IMR-90 (cell line): Measurements from ENCODE around the gene ZNF200. TPM values are rescaled to one million over a fixed set of nuclear protein-coding genes. Genes with fewer than 3 reads are reported as not detected.
A peak's percentile ranks its signal among the peaks of the same experiment; 100 is the strongest.

Experiments
- ATAC-seq: fragments of 200-7000 bp; cut with Tn5 transposase; 2 replicates; pipeline ENCODE4 v1.9.1; 2020; ENCODE audit warnings: low read depth, mild to moderate bottlenecking, moderate library complexity
- BruUV-seq: library from RNA; stranded (reverse); fragments of 400-500 nt; replicated peaks from 2 replicates; lab custom pipeline; 2021; lab: Mats Ljungman, UMichigan
- CTCF ChIA-PET: fragments of 300-600 bp; formaldehyde crosslinking; extraction: SDS; loops from one replicate; lab custom pipeline; 2021; ENCODE audit warnings: antibody characterized with exemption; lab: Yijun Ruan, JAX
- POLR2A ChIA-PET: fragments of 300-600 bp; sonication (Branson Sonifier 250); formaldehyde crosslinking; loops from one replicate; lab custom pipeline; 2022; ENCODE audit warnings: antibody characterized with exemption; ENCODE audit not compliant: unreplicated experiment; lab: Charles Lee
- DNase-seq: peaks from one replicate; pipeline ENCODE4 v3.0.0; 2013
- H2AFZ ChIP-seq: replicated peaks from 2 replicates; pipeline ENCODE3; 2013; ENCODE audit warnings: low read length, mild to moderate bottlenecking; ENCODE audit not compliant: poor library complexity
- H2AK5ac ChIP-seq: 2 replicates; pipeline ENCODE4 v1.6.1; 2013; ENCODE audit warnings: low read depth, low read length, inconsistent platforms
- H2AK9ac ChIP-seq: replicated peaks from 2 replicates; pipeline ENCODE3; 2013; ENCODE audit warnings: mild to moderate bottlenecking, low read depth, low read length, moderate library complexity; ENCODE audit not compliant: poor library complexity
- H2BK120ac ChIP-seq: 2 replicates; pipeline ENCODE4 v1.6.1; 2013; ENCODE audit warnings: low read depth, low read length, inconsistent platforms
- H2BK15ac ChIP-seq: 3 replicates; pipeline ENCODE4 v1.6.1; 2013; ENCODE audit warnings: low read depth, low read length, inconsistent platforms
- H2BK20ac ChIP-seq: 2 replicates; pipeline ENCODE4 v1.6.1; 2013; ENCODE audit warnings: low read depth, mild to moderate bottlenecking, inconsistent platforms, low read length, moderate library complexity
- H2BK5ac ChIP-seq: 2 replicates; pipeline ENCODE4 v1.6.1; 2013; ENCODE audit warnings: mild to moderate bottlenecking, low read depth, low read length, inconsistent platforms; ENCODE audit not compliant: poor library complexity, severe bottlenecking
- H3K14ac ChIP-seq: replicated peaks from 2 replicates; pipeline ENCODE4 v1.6.1; 2013; ENCODE audit warnings: low read depth, low read length, inconsistent platforms
- H3K18ac ChIP-seq: 2 replicates; pipeline ENCODE4 v1.6.1; 2013; ENCODE audit warnings: low read depth, low read length, control low read depth
- H3K23ac ChIP-seq: 2 replicates; pipeline ENCODE4 v1.6.1; 2013; ENCODE audit warnings: low read depth, low read length, inconsistent platforms
- H3K27ac ChIP-seq: 2 replicates; pipeline ENCODE4 v1.5.1; 2013; ENCODE audit warnings: mild to moderate bottlenecking, control low read depth, low read length; ENCODE audit not compliant: insufficient read depth
- H3K27me3 ChIP-seq: 2 replicates; pipeline ENCODE4 v1.6.1; 2013; ENCODE audit warnings: low read length; ENCODE audit not compliant: control insufficient read depth, insufficient read depth
- H3K36me3 ChIP-seq: 2 replicates; pipeline ENCODE4 v1.6.1; 2013; ENCODE audit warnings: low read length, mixed read lengths; ENCODE audit not compliant: control insufficient read depth, insufficient read depth
- H3K4ac ChIP-seq: 2 replicates; pipeline ENCODE4 v1.6.1; 2013; ENCODE audit warnings: low read depth, low read length, inconsistent platforms
- H3K4me1 ChIP-seq: 2 replicates; pipeline ENCODE4 v1.6.1; 2013; ENCODE audit warnings: low read length, mixed read lengths; ENCODE audit not compliant: control insufficient read depth, insufficient read depth
- H3K4me2 ChIP-seq: 2 replicates; pipeline ENCODE4 v1.6.1; 2013; ENCODE audit warnings: low read depth, mild to moderate bottlenecking, control low read depth, low read length, moderate library complexity
- H3K4me3 ChIP-seq: 2 replicates; pipeline ENCODE4 v1.5.1; 2013; ENCODE audit warnings: low read depth, mild to moderate bottlenecking, control low read depth, low read length, moderate library complexity; ENCODE audit not compliant: insufficient read depth
- H3K56ac ChIP-seq: 2 replicates; pipeline ENCODE4 v1.6.1; 2013; ENCODE audit warnings: low read length, inconsistent platforms; ENCODE audit not compliant: insufficient read depth; ENCODE audit errors: extremely low read depth
- H3K79me1 ChIP-seq, 2 experiments: 2 replicates each; pipeline ENCODE4 v1.6.1; 2013; ENCODE audit warnings: low read length in 2 of 2, inconsistent platforms in 1 of 2, low read depth in 1 of 2
- H3K9ac ChIP-seq: 2 replicates; pipeline ENCODE4 v1.6.1; 2013; ENCODE audit warnings: low read depth, low read length, control low read depth
- H3K9me1 ChIP-seq: 2 replicates; pipeline ENCODE4 v1.6.1; 2013; ENCODE audit warnings: low read length, inconsistent platforms; ENCODE audit not compliant: insufficient read depth
- H3K9me3 ChIP-seq: 2 replicates; pipeline ENCODE4 v1.6.1; 2013; ENCODE audit warnings: low read length; ENCODE audit not compliant: control insufficient read depth, insufficient read depth
- H4K20me1 ChIP-seq: 2 replicates; pipeline ENCODE4 v1.6.1; 2013; ENCODE audit warnings: low read length, inconsistent platforms; ENCODE audit not compliant: insufficient read depth
- H4K5ac ChIP-seq: 2 replicates; pipeline ENCODE4 v1.6.1; 2013; ENCODE audit warnings: mild to moderate bottlenecking, low read depth, low read length, control low read depth
- H4K8ac ChIP-seq, 2 experiments: 2 replicates each; pipeline ENCODE4 v1.6.1; 2013; ENCODE audit warnings: low read depth in 2 of 2, low read length in 2 of 2, control low read depth in 1 of 2, inconsistent platforms in 1 of 2
- H4K91ac ChIP-seq: 2 replicates; pipeline ENCODE4 v1.6.1; 2013; ENCODE audit warnings: low read depth, low read length, inconsistent platforms; ENCODE audit not compliant: insufficient read depth
- CEBPB ChIP-seq: IDR thresholded peaks from 2 replicates; pipeline ENCODE4 v1.6.1; 2012; ENCODE audit warnings: low read depth, low read length, improper control_type of control experiment
- CHD1 ChIP-seq: IDR thresholded peaks from 2 replicates; pipeline ENCODE4 v1.6.1; 2012; ENCODE audit warnings: low read depth, low read length, improper control_type of control experiment
- ELK1 ChIP-seq: fragments of 150-350 bp; IDR thresholded peaks from 2 replicates; pipeline ENCODE4 v1.6.1; 2016; ENCODE audit warnings: low read depth, mild to moderate bottlenecking, low read length, moderate library complexity, borderline replicate concordance
- FOS ChIP-seq: fragments of 150-350 bp; IDR thresholded peaks from 2 replicates; pipeline ENCODE4 v1.6.1; 2016; ENCODE audit warnings: low read depth, low read length
- MAFK ChIP-seq: IDR thresholded peaks from 2 replicates; pipeline ENCODE4 v1.6.1; 2012; ENCODE audit warnings: low read depth, low read length, improper control_type of control experiment
- MAZ ChIP-seq: IDR thresholded peaks from 2 replicates; pipeline ENCODE4 v1.6.1; 2012; ENCODE audit warnings: low read depth, mild to moderate bottlenecking, low read length, improper control_type of control experiment, moderate library complexity, borderline replicate concordance
- NFE2L2 ChIP-seq: fragments of 150-350 bp; IDR thresholded peaks from 2 replicates; pipeline ENCODE4 v1.6.1; 2016; ENCODE audit warnings: low read depth, mild to moderate bottlenecking, low read length
- RAD21 ChIP-seq: IDR thresholded peaks from 2 replicates; pipeline ENCODE4 v1.6.1; 2012; ENCODE audit warnings: low read length, improper control_type of control experiment
- RCOR1 ChIP-seq: IDR thresholded peaks from 2 replicates; pipeline ENCODE4 v1.6.1; 2012; ENCODE audit warnings: mild to moderate bottlenecking, low read length, improper control_type of control experiment; ENCODE audit not compliant: insufficient replicate concordance
- RFX5 ChIP-seq: IDR thresholded peaks from 2 replicates; pipeline ENCODE4 v1.8.0; 2012; ENCODE audit warnings: low read depth, mild to moderate bottlenecking, low read length, moderate library complexity
- SMC3 ChIP-seq: fragments of 150-350 bp; IDR thresholded peaks from 2 replicates; pipeline ENCODE4 v1.6.1; 2016; ENCODE audit warnings: low read depth, mild to moderate bottlenecking, antibody characterized with exemption, low read length, moderate library complexity
- WGBS, 2 experiments: methylation state at CpG; one replicate each; pipeline versions ENCODE4 v1.1.5 to v1.1.7; 2013; ENCODE audit warnings: missing lambda C conversion rate in 2 of 2; ENCODE audit not compliant: insufficient read length in 1 of 2; ENCODE audit errors: extremely low coverage in 2 of 2; 5-methylcytosine and 5-hydroxymethylcytosine counted together
- dilution Hi-C: fragments of 300-500 bp; cut with HindIII; formaldehyde crosslinking; loops from one replicate; pipeline ENCODE4 v1.14.3; 2018; ENCODE audit warnings: low sequenced_read_pairs; ENCODE audit not compliant: unreplicated experiment
- in situ Hi-C: fragments of 300-500 bp; cut with MboI; formaldehyde crosslinking; loops from 3 replicates; pipeline ENCODE4 v1.14.3; 2019; ENCODE audit warnings: low sequenced_read_pairs, inconsistent platforms, mixed read lengths
- intact Hi-C: fragments of 100-400 bp; cut with micrococcal nuclease; formaldehyde crosslinking; loops from 2 replicates; pipeline ENCODE4 v1.10.0; 2022
- polyA plus RNA-seq, 3 experiments: library from polyadenylated mRNA; depleted of rRNA; stranded (reverse); fragments of >200 nt; gene quantifications; 2 replicates each; pipeline ENCODE4 v1.2.3, GENCODE V29; 2012; ENCODE audit warnings: low replicate concordance in 1 of 3
- total RNA-seq: library from RNA; depleted of rRNA; stranded (reverse); fragments of >200 nt; gene quantifications from 2 replicates; pipeline ENCODE4 v1.2.3, GENCODE V29; 2012
- TF ChIP-seq, protein P1 (sequence below): conservative IDR thresholded peaks from 2 replicates; pipeline ENCODE4 v1.5.1; 2012; ENCODE audit warnings: mild to moderate bottlenecking, low read depth, low read length, improper control_type of control experiment
- TF ChIP-seq, protein P2 (sequence below): fragments of 150-350 bp; IDR thresholded peaks from 2 replicates; pipeline ENCODE4 v1.6.1; 2017; ENCODE audit warnings: mild to moderate bottlenecking, antibody characterized with exemption, low read length, low read depth

The ZNF200 gene
- total and polyA plus RNA-seq, 2 of the 4 experiments (the other 2 are of a cell fraction): 3.7 to 7.5 TPM

- H3K4me3 ChIP-seq: no peak overlapping the region
- no peak overlapping the region for H4K91ac ChIP-seq
- H3K23ac ChIP-seq: no peak overlapping the region
- no peak overlapping the region for H2AK5ac ChIP-seq
- H3K18ac ChIP-seq: no peak overlapping the region
- in situ Hi-C loops: no loop called here
- dilution Hi-C loops: no loop called here
- H4K5ac ChIP-seq: no peak overlapping the region
- no peak overlapping the region for H3K4ac ChIP-seq
- intact Hi-C loops: no loop called here
- no peak overlapping the region for H2BK15ac ChIP-seq
- H3K56ac ChIP-seq: no peak overlapping the region
- no peak overlapping the region for H2BK20ac ChIP-seq
- no peak overlapping the region for H3K9ac ChIP-seq
- peak overlapping the region; percentile 21 for H2AFZ ChIP-seq
- H3K27ac ChIP-seq: no peak overlapping the region
- no peak overlapping the region for H3K14ac ChIP-seq
- ATAC-seq (no peak), DNase-seq (no peak)
- no peaks in the 10 kb centered on the region for H3K36me3 ChIP-seq
- no peaks in the 10 kb centered on the region for H3K9me3 ChIP-seq
- no peak overlapping the region for H2AK9ac ChIP-seq
- ChIA-PET CTCF (no interaction called here), POLR2A (no interaction called here)
- TF ChIP-seq MAZ (no peak), FOS (no peak), MAFK (no peak), CEBPB (no peak), RAD21 (no peak), SMC3 (no peak), CHD1 (no peak), RCOR1 (no peak), RFX5 (no peak), ELK1 (no peak), NFE2L2 (no peak)
- TF ChIP-seq, protein P1, sequence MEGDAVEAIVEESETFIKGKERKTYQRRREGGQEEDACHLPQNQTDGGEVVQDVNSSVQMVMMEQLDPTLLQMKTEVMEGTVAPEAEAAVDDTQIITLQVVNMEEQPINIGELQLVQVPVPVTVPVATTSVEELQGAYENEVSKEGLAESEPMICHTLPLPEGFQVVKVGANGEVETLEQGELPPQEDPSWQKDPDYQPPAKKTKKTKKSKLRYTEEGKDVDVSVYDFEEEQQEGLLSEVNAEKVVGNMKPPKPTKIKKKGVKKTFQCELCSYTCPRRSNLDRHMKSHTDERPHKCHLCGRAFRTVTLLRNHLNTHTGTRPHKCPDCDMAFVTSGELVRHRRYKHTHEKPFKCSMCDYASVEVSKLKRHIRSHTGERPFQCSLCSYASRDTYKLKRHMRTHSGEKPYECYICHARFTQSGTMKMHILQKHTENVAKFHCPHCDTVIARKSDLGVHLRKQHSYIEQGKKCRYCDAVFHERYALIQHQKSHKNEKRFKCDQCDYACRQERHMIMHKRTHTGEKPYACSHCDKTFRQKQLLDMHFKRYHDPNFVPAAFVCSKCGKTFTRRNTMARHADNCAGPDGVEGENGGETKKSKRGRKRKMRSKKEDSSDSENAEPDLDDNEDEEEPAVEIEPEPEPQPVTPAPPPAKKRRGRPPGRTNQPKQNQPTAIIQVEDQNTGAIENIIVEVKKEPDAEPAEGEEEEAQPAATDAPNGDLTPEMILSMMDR: no peak
- TF ChIP-seq, protein P2, sequence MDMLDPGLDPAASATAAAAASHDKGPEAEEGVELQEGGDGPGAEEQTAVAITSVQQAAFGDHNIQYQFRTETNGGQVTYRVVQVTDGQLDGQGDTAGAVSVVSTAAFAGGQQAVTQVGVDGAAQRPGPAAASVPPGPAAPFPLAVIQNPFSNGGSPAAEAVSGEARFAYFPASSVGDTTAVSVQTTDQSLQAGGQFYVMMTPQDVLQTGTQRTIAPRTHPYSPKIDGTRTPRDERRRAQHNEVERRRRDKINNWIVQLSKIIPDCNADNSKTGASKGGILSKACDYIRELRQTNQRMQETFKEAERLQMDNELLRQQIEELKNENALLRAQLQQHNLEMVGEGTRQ: no peak
- no peak overlapping the region for H4K8ac ChIP-seq
- 54% methylated on average over 3 of the region's 11 CpGs; no CpG with 5 or more reads in 1 of the 2 experiments for WGBS, 2 experiments
- peaks cover 13% of the 10 kb centered on the region for H3K27me3 ChIP-seq
- H3K4me2 ChIP-seq: no peak overlapping the region
- H3K79me1 ChIP-seq: no peaks in the 10 kb centered on the region
- H3K4me1 ChIP-seq: no peaks in the 10 kb centered on the region
- no TSS peak for BruUV-seq
- H3K9me1 ChIP-seq: no peaks in the 10 kb centered on the region
- H4K20me1 ChIP-seq: no peaks in the 10 kb centered on the region
- no peak overlapping the region for H2BK120ac ChIP-seq
- no peak overlapping the region for H2BK5ac ChIP-seq
Measured at GRCh38 chr16:3242709-3243108, 7.8 kb upstream of the ZNF200 start.
